Liver (tissue), 9 donors: ENCODE results near the gene TEP1. TPM values are rescaled to one million over a fixed set of nuclear protein-coding genes. Genes with fewer than 3 reads are reported as not detected.

ENCODE experiments used
- DNase-seq: peaks from one replicate; pipeline ENCODE4 v3.0.0-alpha.2; 2017; ENCODE audit warnings: low spot score
- H3K27ac ChIP-seq, 2 donors: one replicate each; pipeline ENCODE4 v1.7.0; 2013; ENCODE audit warnings: inconsistent platforms in 2 of 2, low read length in 2 of 2, control low read depth in 1 of 2, low read depth in 1 of 2, mild to moderate bottlenecking in 1 of 2
- H3K27me3 ChIP-seq, 4 donors: one replicate each; pipeline versions ENCODE4 v1.6.1 to v1.7.0; 2013; ENCODE audit warnings: low read length in 3 of 4, inconsistent platforms in 1 of 4, mild to moderate bottlenecking in 1 of 4, moderate library complexity in 1 of 4; ENCODE audit not compliant: control insufficient read depth in 4 of 4, insufficient read depth in 4 of 4
- H3K36me3 ChIP-seq, 4 donors: one replicate each; pipeline versions ENCODE4 v1.6.1 to v1.7.0; 2013; ENCODE audit warnings: low read length in 3 of 4, mild to moderate bottlenecking in 3 of 4, low read depth in 1 of 4, moderate library complexity in 1 of 4; ENCODE audit not compliant: control insufficient read depth in 4 of 4, insufficient read depth in 3 of 4
- H3K4me1 ChIP-seq, 4 donors: one replicate each; pipeline versions ENCODE4 v1.6.1 to v1.7.0; 2013; ENCODE audit warnings: low read length in 3 of 4, mild to moderate bottlenecking in 3 of 4, moderate library complexity in 1 of 4; ENCODE audit not compliant: control insufficient read depth in 4 of 4, insufficient read depth in 4 of 4
- H3K4me3 ChIP-seq, 3 donors: one replicate each; pipeline versions ENCODE4 v1.6.1 to v1.7.0; 2013; ENCODE audit warnings: low read length in 3 of 3, control low read depth in 1 of 3, low read depth in 1 of 3, mild to moderate bottlenecking in 1 of 3
- H3K9ac ChIP-seq, 2 donors: one replicate each; pipeline ENCODE4 v1.7.0; 2013; ENCODE audit warnings: low read length in 2 of 2, mild to moderate bottlenecking in 2 of 2, moderate library complexity in 2 of 2, control low read depth in 1 of 2, low read depth in 1 of 2
- H3K9me3 ChIP-seq, 4 donors: one replicate each; pipeline versions ENCODE4 v1.6.1 to v1.7.0; 2013; ENCODE audit warnings: low read length in 3 of 4; ENCODE audit not compliant: control insufficient read depth in 4 of 4
- ATF3 ChIP-seq: IDR thresholded peaks from 2 replicates; pipeline ENCODE4 v1.6.1; 2016; ENCODE audit warnings: antibody characterized with exemption
- EGR1 ChIP-seq, 2 donors: IDR thresholded peaks; 2 replicates each; pipeline ENCODE4 v1.6.1; 2016 to 2018; ENCODE audit warnings: antibody characterized with exemption in 2 of 2, low read depth in 2 of 2
- FOXA1 ChIP-seq: IDR thresholded peaks from 2 replicates; pipeline ENCODE4 v1.6.1; 2016; ENCODE audit warnings: antibody characterized with exemption
- FOXA2 ChIP-seq: IDR thresholded peaks from 2 replicates; pipeline ENCODE4 v1.6.1; 2016; ENCODE audit warnings: antibody characterized with exemption
- GABPA ChIP-seq, 2 donors: IDR thresholded peaks in 1 of 2; conservative IDR thresholded peaks in 1 of 2; 2 replicates each; pipeline ENCODE4 v1.6.1; 2016; ENCODE audit warnings: antibody characterized with exemption in 2 of 2, mild to moderate bottlenecking in 1 of 2, moderate library complexity in 1 of 2
- HNF4A ChIP-seq, 2 donors: conservative IDR thresholded peaks; 2 replicates each; pipeline ENCODE4 v1.6.1; 2016; ENCODE audit warnings: antibody characterized with exemption in 2 of 2, mild to moderate bottlenecking in 2 of 2
- HNF4G ChIP-seq: IDR thresholded peaks from 2 replicates; pipeline ENCODE4 v1.6.1; 2016; ENCODE audit warnings: antibody characterized with exemption
- JUND ChIP-seq, 2 donors: IDR thresholded peaks; 2 replicates each; pipeline ENCODE4 v1.6.1; 2016; ENCODE audit warnings: antibody characterized with exemption in 2 of 2
- MAX ChIP-seq: IDR thresholded peaks from 2 replicates; pipeline ENCODE4 v1.6.1; 2016; ENCODE audit warnings: antibody characterized with exemption
- NR2F2 ChIP-seq: IDR thresholded peaks from 2 replicates; pipeline ENCODE4 v1.6.1; 2016; ENCODE audit warnings: antibody characterized with exemption
- RAD21 ChIP-seq, 2 donors: IDR thresholded peaks; 2 replicates each; pipeline ENCODE4 v1.6.1; 2016; ENCODE audit warnings: antibody characterized with exemption in 2 of 2, mild to moderate bottlenecking in 2 of 2
- REST ChIP-seq: IDR thresholded peaks from 2 replicates; pipeline ENCODE4 v1.6.1; 2016; ENCODE audit warnings: antibody characterized with exemption, mild to moderate bottlenecking
- RXRA ChIP-seq, 2 donors: IDR thresholded peaks; 2 replicates each; pipeline ENCODE4 v1.6.1; 2017 to 2018; ENCODE audit warnings: antibody characterized with exemption in 2 of 2, mild to moderate bottlenecking in 1 of 2
- SP1 ChIP-seq: IDR thresholded peaks from 2 replicates; pipeline ENCODE4 v1.6.1; 2018; ENCODE audit warnings: antibody characterized with exemption, mild to moderate bottlenecking
- TAF1 ChIP-seq: conservative IDR thresholded peaks from 2 replicates; pipeline ENCODE4 v1.6.1; 2016; ENCODE audit warnings: antibody characterized with exemption, mild to moderate bottlenecking
- YY1 ChIP-seq: IDR thresholded peaks from 2 replicates; pipeline ENCODE4 v1.6.1; 2016; ENCODE audit warnings: antibody characterized with exemption, mild to moderate bottlenecking
- ZBTB33 ChIP-seq: IDR thresholded peaks from 2 replicates; pipeline ENCODE4 v1.6.1; 2016; ENCODE audit warnings: antibody characterized with exemption
- WGBS: extraction: QIAGEN DNeasy Blood & Tissue Kit; methylation state at CpG from one replicate; pipeline ENCODE4 v1.1.7; 2013; 5-methylcytosine and 5-hydroxymethylcytosine counted together
- polyA plus RNA-seq, 2 donors: library from polyadenylated mRNA; stranded (reverse) in 1 of 2; unstranded in 1 of 2; fragments of 200-250 nt in 1 of 2; fragments of >200 nt in 1 of 2; fragmentation: Nextera tagmentation in 1 of 2; extraction: Ambion mirVana in 1 of 2; gene quantifications; one replicate each; pipeline versions ENCODE4 v1.2.1 to v1.2.3, GENCODE V29; 2013 to 2015
- total RNA-seq, 2 donors: library from RNA; depleted of rRNA; stranded (reverse); fragments of >200 nt; gene quantifications; one replicate each; pipeline ENCODE4 v1.2.3, GENCODE V29; 2014
- donor health status: healthy.
- donor health status: healthy.
- donor health status: healthy.
- donor health status: healthy.
- donor health status: healthy.

TEP1 gene
- total and polyA plus RNA-seq, 4 donors = 3.9 to 20.7 (median 7.6) TPM

GRCh38 chr14:20434701-20435581, 21.6 kb upstream of the TEP1 start:
- DNase-seq = no peak
- Histone ChIP-seq H3K4me1 (peaks cover 0 to 3% (median 0%) of the 10 kb centered on the region in 4 donors), H3K27ac (peak overlapping the region in 1 of 2 donors; percentile 19), H3K36me3 (no peaks in the 10 kb centered on the region), H3K27me3 (no peaks in the 10 kb centered on the region), H3K4me3 (peak overlapping the region in 1 of 3 donors; percentile 22), H3K9me3 (no peaks in the 10 kb centered on the region), H3K9ac (no peak overlapping the region)
- 36% methylated on average over 44 of the region's 44 CpGs for WGBS
- peak; percentile 29 for TF ChIP-seq NR2F2
- TF ChIP-seq REST = no peak
- no peak for TF ChIP-seq JUND (IDR thresholded peaks at IDR 0.05)
- TF ChIP-seq HNF4G = no peak
- no peak for TF ChIP-seq HNF4A (conservative IDR thresholded peaks at IDR 0.05)

DNA sequence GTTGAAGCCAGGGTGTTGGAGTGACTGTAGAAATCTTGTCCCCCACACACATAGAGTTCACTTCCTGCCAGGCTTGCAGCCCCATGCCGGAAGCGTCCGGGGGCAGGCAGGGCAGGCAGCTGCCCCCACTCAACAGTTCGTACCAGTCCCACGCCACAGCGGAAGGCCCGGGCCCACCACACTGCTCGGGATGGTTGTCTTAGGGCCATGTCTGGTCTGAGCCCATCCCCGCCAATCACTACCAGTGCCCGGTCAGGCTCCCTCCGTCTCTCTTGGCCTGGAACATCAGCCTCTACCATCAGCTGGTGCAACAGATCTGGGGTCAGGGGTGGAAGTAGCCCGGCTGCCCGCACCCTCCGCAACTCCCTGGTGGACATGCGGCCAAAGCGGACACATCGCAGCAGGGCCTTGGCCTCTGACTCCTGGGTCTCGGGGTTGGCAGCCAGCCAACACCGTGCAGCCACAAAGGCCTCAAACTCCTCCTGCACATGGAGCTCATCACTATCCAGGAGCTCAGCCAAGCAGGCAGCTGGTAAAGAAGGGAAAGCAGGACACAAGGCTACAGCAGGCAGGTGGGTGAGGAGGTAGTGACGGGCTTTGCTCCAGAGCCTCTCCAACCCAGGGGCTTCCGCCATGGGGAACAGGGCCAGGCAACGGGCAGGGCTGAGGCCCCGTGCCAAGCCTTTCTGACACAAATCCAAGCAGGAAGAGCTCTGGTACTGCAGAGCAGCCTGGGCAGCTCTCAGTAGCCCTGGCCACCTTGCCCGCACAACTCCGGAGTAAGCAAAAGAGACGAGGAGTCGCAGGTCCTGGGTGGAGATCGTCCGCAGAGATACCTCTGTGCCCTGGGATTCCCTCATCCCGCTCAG, 16.7 kb upstream of the TEP1 start:
- no peak overlapping the region for H3K4me3 ChIP-seq
- TF ChIP-seq NR2F2 = no peak
- no peak for TF ChIP-seq MAX
- TF ChIP-seq REST = no peak
- no peak for TF ChIP-seq EGR1 (IDR thresholded peaks at IDR 0.05; ENCODE audit: low read depth in 2 of 2)
- no peak for TF ChIP-seq RXRA (IDR thresholded peaks at IDR 0.05)
- TF ChIP-seq TAF1 = no peak
- no peak for TF ChIP-seq FOXA1
- TF ChIP-seq RAD21 (IDR thresholded peaks at IDR 0.05) = no peak
- no peak for TF ChIP-seq FOXA2
- TF ChIP-seq ZBTB33 = no peak
- no peak for TF ChIP-seq HNF4G
- TF ChIP-seq HNF4A (conservative IDR thresholded peaks at IDR 0.05) = no peak
- no peak for TF ChIP-seq JUND (IDR thresholded peaks at IDR 0.05)
- TF ChIP-seq SP1 = no peak
- TF ChIP-seq ATF3 = no peak
- no peak for TF ChIP-seq GABPA (IDR thresholded peaks at IDR 0.05 in 1 of 2, conservative IDR thresholded peaks at IDR 0.05 in 1 of 2)
- TF ChIP-seq YY1 = no peak
- 65% methylated on average over 30 of the region's 30 CpGs for WGBS

More for the DNA sequence above, 16.7 kb upstream of the TEP1 start:
- no peaks in the 10 kb centered on the region for H3K36me3 ChIP-seq
- no peaks in the 10 kb centered on the region for H3K27me3 ChIP-seq
- no peak overlapping the region for H3K9ac ChIP-seq
- DNase-seq = no peak
- peaks cover 0 to 7% (median 0%) of the 10 kb centered on the region in 4 donors for H3K4me1 ChIP-seq
- H3K27ac ChIP-seq = no peak overlapping the region
- no peaks in the 10 kb centered on the region for H3K9me3 ChIP-seq
